Measurements from ENCODE around the gene CSNK1G1.

DNA sequence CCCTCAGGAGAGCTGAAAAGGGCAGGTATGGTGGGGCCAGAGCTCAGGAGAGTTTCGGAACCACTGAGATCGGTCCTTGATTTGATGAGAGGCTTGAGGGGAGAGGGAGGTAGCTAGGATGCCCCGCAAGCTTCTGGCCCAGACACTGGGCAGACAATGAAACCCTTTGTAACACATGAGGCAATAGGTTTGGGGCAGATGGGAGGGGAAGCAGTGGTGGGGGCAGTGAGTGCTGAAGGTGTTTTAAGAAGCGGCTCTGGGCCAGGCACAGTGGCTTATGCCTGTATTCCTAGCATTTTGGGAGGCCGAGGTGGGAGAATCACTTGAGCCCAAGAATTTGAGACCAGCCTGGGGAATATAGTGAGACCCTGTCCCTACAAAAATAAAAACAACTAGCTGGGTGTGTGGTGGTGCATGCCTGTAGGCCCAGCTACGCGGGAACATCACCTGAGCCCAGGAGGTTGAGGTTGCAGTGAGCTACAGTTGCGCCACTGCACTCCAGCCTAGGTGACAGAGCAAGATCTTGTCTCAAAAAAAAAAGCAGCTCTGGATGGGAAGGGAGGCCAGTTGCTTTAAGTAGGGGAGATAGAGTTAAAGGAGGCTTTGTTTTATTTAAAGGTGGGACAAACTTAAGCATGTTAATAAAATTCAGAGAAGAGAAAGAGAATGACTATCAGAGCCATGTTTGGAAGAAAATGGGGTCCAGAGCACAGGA is 214.0 kb downstream of the CSNK1G1 start:
- TF ChIP-seq, protein P1, sequence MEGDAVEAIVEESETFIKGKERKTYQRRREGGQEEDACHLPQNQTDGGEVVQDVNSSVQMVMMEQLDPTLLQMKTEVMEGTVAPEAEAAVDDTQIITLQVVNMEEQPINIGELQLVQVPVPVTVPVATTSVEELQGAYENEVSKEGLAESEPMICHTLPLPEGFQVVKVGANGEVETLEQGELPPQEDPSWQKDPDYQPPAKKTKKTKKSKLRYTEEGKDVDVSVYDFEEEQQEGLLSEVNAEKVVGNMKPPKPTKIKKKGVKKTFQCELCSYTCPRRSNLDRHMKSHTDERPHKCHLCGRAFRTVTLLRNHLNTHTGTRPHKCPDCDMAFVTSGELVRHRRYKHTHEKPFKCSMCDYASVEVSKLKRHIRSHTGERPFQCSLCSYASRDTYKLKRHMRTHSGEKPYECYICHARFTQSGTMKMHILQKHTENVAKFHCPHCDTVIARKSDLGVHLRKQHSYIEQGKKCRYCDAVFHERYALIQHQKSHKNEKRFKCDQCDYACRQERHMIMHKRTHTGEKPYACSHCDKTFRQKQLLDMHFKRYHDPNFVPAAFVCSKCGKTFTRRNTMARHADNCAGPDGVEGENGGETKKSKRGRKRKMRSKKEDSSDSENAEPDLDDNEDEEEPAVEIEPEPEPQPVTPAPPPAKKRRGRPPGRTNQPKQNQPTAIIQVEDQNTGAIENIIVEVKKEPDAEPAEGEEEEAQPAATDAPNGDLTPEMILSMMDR (IDR thresholded peaks at IDR 0.05), result no peak
- no peak for TF ChIP-seq CHD2 (IDR thresholded peaks at IDR 0.05; ENCODE audit: low read length, partially characterized antibody)
- no peak for TF ChIP-seq SMC3 (IDR thresholded peaks at IDR 0.05)

All from A549 (cell line).